HG03571 (cell line): Measurements from ENCODE around the gene ZFYVE27.
"Not testable (repeated sequence)": the region's sequence is repeated elsewhere in the genome, so short reads cannot be mapped to it uniquely, and the experiment has no call there.

ENCODE experiments used
- ATAC-seq: cut with Tn5 transposase; IDR thresholded peaks from one replicate; pipeline ENCODE4 v1.9.1; 2021; ENCODE audit not compliant: unreplicated experiment

Gene ZFYVE27, protein sequence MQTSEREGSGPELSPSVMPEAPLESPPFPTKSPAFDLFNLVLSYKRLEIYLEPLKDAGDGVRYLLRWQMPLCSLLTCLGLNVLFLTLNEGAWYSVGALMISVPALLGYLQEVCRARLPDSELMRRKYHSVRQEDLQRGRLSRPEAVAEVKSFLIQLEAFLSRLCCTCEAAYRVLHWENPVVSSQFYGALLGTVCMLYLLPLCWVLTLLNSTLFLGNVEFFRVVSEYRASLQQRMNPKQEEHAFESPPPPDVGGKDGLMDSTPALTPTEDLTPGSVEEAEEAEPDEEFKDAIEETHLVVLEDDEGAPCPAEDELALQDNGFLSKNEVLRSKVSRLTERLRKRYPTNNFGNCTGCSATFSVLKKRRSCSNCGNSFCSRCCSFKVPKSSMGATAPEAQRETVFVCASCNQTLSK

DNA sequence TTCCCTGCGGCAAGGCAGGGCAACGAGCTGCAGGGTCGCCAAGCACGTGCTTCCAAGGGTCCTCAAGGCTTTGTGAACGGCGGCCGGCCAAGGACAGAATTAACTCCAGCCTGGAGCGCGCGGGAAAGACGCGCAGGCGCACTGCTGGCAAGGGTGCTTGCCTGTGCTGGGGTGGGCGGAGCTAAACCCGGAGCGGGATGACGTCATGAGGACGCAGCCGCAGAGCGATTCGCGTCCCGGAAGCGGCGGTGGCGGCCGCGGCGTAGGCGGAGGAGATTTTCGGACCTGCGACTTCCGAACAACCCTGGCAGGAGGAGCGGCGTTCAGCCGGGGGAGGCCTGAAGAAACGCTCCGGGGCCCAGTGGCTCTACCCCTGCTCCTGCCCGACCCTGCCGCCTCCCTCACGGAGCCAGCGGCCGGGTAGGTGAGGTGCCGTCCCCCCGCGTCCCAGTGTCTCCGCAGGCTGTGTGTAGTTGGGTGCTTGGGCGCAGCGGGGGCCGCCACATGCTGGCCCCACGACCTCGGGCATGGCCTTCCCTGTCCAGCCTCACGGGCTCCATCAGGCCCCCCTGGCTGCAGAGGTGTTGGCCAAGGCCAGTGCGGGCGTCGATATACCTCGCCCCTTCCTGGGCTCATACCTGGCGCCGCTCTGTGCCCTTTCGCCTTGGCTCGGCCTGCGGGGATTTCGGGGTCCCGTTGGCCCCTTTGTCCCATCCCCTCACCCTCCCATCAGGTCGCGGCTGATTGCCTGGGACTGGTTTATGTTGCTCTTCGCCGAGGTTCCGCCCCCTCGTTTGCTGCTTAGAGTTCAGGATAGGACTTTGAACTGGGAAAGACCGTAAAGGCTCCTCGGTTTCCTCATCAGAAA is at the start of gene ZFYVE27:
ZFYVE27 (plus strand) TSS at position 227 of the 868 bp plus-strand sequence. CDS start 1,350 bp downstream, outside the sequence.
- ATAC-seq: peak; percentile 74

DNA sequence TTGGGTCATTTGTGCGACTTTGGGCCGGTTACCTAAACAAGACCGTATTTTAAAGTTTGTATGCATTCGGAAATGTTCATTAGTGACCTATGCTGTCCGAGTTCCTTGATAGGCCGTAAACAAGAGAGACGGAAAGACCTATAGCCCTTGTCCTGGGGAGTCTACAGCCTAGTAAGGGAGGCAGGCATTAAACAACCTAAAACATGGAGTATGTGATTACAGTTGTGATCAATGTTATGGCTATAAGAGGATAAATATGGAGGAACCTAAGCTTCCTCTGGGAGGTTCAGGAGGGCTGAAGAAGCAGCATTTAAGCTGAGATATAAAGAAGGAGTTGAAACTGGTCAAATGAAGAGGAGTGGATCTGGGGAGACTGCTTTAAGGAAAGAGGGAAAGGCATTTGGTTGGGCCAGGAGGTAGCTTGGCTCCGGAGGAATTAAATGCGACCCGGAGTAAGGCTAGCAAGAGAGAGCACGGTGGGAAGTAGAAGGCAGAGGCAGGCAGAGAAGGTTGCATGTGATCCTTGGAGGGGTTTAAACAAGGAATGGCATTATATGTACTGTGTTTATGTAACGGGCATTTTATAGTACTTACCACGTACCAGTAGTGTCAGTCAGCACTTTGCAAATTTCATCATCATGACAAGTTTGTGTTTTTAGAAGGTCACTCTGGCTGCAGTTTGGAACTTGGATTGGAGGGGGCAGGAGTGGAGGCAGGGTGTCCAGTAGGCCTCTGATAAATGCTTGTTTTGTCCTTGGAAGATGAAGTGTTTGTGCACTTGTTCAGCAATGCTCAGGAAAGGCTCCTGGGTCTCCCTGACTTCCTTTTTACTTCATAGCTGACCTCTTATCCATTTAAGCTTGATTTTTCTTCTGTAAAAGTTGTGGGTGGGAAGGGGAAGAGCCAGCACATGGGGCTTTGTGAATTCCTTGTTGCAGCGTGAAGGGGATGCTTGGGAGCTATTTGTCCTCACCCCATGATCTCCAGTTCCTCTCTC is 48.8 kb upstream of the ZFYVE27 start:
- no peak for ATAC-seq

DNA sequence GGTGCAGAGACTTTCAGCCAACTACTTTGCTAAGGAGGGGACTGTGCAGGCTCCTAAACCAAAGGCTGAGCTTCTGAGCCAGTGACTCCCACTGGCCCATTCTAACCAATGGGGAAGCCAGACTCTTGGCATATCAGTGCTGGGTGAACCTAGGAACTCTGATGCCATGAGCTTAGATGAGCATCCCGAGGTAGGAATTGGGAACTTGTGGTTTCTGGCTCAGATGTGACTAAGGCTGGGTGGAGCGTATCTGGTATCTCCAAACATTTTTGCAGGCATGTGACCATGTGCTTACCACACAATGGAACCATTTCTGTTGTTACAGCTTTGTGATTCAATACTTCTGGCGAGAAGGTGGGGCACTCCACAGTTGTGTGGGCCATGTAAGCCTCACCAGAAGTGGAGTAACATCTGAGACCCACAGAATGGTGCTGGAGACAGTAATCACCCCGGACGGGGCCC is 47.3 kb upstream of the ZFYVE27 start:
- ATAC-seq: no peak

DNA sequence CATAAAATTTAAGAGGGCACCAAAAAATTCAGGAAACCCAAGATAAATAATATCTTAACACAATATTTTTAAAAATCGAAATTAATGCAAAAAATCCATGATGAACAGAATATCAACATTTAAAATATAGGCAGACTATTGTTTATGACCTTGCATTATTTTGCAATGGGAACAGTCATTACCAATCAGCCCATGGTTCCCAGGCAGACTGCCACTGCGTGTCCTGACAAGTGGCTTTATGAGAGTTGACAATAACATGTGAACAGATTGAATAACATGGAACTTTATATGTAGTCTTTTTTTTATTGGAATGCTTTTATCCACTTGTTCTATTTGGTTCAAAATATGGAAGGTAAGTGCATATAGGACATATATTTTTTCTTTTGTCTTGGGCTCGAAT is 46.8 kb upstream of the ZFYVE27 start:
- ATAC-seq: no peak

DNA sequence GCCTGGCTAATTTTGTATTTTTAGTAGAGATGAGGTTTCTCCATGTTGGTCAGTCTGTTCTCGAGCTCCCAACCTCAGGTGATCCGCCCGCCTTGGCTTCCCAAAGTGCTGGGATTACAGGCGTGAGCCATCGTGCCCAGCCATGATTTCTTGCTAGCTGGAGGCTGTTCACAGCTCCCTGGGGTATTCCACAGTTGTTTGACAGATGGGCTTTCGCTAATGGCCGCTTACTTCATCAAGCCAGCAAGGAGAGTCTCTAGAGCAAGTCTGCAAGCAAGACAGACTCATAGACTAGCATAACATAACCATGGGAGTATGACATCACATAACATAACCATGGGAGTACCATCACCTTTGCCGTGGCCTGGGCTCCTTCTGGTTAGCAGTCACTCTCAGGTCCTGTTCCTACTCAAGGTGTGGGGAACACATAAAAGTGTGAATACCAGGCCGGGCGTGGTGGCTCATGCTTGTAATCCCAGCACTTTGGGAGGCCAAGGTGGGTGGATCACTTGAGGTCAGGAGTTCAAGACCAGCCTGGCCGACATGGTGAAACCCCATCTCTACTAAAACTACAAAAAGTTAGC is 38.8 kb upstream of the ZFYVE27 start:
- not testable (repeated sequence) for ATAC-seq

DNA sequence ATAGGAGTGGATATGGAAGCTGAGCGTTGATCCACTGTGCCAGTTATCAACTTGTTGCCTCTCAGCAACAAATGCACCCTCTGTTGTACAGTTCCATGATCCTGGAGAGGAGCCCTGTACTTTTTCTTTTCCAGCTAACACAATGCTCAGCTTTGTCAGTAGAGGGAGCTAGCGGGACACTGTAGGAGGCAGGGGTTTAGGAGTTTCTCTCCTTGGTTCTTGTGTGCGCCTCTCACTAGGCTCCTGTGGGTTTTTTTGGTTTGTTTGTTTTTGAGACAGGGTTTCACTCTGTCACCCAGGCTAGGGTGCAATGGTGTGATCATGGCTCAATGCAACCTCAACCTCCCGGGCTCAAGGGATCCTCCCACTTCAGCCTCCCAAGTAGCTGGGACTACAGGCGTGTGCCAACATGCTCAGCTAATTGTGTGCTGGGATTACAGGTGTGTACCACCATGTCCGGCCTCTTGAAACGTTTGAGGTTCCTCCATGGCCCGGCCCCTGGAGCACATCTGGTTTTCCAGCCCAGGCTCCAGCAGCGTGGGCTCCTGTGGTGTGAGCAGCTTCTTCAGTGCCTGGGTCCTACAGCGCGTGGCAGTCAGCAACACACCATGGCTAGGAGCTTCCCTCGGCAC is 35.4 kb upstream of the ZFYVE27 start:
- ATAC-seq: no peak

DNA sequence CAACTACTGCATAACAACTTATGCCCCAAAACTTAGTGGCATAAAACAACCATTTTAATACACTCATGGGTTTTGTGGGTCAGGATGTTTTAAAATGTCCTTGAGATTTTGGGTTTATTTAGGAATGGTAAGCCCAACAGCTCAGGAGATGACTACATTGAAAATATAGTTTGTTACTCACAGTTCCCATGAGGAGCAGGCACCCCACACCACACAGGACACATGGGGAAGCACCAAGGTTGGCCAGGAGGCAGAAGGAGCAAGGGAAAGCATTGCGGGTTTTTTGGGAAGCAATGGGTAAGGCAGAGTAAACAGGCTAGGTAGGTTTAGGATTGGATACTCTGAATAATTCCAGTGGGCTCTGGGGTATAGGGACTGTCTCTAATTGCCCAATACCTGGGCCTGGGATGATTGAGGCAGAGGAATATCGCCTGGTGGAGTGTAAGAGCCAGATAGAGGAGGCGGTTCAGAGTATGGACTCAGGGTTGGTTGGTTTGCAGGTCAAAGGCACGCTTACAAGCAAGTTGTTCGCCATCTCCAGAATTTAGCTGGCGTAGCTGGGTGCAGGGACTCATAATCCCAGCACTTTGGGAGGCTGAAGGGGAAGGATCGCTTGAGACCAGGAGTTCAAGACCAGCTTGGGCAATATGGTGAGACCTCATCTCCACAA is 33.4 kb upstream of the ZFYVE27 start:
- ATAC-seq: no peak

DNA sequence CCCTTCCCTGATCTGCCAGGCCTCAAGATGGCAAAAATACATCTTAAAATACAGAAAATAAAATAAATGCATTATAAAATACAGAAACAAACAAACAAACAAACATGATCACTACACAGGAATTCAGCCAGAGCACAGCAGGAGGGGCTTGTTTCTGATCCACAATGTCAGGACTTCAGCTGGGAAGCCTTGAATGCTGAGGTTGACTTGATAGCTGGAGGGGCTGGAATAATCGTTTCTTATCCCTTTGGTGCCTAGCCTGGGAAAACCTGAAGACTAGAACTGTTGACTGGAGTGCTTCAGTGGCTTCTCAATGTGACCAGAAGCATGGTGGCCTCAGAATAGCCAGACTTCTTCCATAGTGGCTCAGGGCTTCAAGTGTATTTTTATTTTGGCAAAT is 32.6 kb upstream of the ZFYVE27 start:
- ATAC-seq: no peak

DNA sequence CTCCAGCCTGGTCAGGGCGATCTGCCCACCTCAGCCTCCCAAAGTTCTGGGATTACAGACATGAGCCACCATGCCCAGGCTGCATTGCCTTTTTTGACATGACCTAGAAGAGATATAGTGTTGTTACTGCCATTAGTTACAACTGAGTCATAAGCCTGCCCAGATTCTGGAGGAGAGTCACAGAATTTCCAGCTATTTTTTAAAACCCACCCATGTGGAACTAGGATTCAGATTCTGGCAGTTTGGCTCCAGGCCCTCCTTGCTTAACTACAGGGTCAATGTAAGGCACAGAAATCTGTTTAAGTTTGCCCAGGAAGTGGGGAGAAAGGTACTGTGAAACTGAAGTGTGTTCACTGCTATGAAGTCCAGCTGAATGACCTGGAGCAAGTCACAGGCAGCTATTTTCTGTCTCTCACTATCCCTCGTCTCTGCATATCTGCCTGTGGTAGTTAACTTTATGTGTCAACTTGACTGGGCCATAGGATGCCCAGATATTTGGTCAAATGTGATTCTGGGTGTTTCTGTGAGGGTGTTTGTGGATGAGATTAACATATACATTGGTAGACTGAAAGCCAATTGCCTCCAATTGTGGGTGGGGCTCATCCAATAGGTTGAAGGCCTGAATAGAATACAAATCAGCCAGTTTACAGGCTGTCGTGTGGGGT is 31.8 kb upstream of the ZFYVE27 start:
- no peak for ATAC-seq

DNA sequence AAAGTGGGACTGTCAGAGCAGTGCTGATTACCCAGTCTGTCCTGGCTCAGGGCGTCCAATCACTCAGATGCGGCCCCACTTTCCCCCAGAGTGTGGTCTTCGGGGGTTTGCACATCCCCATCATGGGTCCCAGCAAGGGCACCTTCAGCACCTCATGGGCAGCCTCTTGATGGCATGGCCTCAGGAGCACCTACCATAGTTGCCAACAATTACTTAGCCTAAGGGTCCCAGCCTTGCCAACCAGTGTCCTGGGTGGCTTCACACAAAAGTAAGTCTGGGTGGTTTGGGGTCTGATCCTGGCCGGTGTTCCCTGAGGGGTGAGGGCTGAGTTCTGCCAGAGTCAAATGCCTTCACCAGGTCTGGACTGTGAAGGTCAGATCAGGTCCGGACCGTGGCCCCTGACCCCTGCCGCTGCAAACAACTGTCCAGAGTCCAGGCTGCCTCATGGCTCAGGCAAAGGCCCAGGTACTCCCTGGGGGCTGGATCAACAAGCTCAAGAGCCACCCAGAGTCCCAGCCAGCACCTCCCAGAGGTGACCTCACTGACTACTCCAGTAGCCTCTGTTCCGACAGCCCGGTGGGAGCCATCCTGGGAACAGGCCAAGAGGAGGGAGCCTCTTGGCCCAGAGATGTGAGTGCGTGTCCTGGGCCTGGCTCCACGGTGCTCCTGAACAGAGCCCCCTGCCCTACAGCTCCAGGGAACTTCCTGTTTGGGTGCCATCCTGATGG is 29.6 kb upstream of the ZFYVE27 start:
- ATAC-seq: no peak

DNA sequence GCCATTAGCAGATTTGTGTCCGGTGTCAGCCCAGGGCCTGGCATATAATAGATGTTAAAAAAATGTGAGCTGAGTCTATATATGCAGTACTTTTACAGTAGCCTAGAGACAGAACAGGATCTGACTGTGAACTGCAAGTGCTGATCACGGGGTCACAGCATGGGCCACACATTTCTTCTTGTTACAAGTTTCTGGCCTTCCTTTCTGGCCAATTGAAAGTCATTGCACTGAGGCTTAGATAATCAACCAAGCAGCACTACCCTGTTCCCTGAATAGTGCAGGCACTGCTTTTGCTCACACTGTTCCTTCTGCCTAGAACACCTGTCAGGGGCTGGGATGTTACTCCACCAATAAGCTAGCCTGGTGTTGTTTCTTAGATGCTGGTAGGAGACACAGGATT is 28.8 kb upstream of the ZFYVE27 start:
- no peak for ATAC-seq

DNA sequence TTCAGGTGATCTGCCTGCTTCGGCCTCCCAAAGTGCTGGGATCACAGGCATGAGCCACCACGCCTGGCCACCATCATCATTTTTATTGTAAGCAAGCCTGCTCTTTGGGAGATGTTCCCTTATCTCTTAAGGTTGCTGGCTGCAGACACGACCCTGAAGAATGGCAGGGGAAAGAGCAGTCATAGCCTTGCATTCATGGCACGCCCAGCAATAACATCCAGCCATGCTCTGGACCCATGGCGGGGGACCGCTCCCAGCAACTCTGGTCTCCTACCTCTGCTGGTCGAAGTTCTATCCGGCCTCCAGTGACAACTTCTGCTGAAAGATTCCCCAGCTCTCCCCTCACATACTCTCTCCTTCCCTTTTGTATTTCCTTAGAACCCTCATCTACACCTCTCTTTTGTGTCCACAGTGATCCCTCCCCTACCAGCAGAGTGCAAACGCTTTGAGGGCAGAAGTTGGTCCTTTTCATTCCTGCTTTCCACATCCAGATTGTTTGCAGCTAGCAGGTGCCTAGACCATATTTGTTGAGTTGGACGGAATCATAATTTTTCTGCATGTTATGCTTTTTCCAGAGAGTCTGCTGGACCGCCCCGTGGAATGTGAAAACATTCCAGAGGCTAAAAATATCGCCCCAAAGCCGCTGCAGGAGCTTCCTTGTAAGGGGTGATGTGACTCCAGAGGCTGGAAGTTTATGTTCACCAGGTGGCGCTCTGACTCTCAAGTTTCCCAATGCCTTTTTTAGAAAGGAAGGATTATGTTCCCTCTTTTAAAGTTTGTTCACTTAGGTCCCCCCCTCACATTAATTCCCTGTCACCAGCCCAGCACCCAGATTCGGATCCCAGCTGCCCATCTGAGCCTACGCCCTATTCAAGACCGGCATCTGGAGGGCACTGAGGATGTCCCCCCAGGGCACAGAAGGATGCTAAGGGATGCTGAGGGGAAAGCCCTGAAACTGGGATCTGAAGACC is 27.7 kb upstream of the ZFYVE27 start:
- no peak for ATAC-seq

DNA sequence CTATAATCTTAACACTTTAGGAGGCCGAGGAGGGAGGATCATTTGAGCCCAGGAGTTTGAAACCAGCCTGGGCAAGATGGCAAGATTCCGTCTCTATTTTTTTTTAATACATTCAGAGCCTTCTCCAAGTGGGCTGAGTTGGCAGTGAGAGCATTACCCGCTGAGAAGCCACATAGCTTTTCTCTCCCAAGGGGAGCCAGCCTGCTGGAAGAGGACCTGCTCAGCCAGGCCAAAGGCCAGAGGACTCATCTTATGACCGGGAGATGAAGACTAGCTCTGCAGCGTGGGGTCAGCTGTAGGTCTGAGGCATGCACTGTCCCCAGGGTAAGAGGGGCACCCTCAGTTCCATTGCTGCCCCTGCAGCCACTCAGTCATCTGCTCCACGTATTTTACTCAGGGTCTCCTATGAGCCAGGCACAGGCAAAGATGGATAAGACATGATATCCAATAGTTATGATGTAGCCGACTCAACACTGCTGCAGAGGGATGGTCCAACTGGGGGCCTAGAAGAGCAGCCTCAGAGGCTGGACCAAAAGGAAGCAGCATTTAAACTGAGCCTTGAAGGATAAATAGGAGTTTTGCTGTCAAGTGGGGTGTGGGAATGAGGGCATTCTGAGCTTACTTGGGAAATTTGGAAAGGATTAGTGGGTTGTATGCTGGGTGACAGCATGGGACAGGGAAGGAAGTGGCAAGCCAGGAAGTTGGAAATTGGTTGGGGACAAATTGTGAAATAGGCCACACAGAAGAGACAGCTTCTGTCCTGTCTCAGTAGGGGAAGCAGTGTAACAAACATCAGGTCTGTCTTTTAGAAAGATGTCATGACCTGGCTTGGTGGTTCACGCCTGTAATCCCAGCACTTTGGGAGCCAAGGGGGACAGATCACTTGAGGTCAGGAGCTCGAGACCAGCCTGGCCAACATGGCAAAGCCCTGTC is 25.0 kb upstream of the ZFYVE27 start:
- no peak for ATAC-seq

DNA sequence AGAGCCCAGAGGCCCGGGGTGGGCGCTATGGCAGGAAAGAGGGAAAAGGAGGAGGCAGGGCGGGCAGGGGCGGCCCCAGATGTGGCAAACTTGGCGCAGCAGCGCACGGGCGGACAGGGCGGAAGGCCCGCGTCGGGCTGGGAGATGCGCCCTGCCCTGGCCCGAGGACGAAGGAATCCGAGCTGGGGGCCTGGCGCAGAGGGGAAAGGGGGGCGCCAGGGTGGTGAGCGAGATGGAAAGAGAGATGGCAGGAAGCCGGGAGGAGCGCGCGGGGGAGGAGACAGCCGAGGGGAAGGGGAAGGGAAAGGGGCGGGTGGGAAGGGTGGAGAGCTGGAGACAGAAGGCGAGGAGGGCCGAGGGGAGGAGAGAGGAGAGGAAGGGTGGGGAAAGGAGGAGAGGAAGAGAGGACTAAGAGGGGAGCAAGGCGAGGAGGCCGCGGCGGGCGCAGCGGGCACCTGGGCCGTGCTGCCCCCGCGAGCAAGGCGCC is 23.5 kb upstream of the ZFYVE27 start, which contains the start of gene MARVELD1:
MARVELD1 (plus strand) TSS at position 392 of the 487 bp plus-strand sequence. CDS start 147 bp downstream, outside the sequence.
- ATAC-seq: no peak

DNA sequence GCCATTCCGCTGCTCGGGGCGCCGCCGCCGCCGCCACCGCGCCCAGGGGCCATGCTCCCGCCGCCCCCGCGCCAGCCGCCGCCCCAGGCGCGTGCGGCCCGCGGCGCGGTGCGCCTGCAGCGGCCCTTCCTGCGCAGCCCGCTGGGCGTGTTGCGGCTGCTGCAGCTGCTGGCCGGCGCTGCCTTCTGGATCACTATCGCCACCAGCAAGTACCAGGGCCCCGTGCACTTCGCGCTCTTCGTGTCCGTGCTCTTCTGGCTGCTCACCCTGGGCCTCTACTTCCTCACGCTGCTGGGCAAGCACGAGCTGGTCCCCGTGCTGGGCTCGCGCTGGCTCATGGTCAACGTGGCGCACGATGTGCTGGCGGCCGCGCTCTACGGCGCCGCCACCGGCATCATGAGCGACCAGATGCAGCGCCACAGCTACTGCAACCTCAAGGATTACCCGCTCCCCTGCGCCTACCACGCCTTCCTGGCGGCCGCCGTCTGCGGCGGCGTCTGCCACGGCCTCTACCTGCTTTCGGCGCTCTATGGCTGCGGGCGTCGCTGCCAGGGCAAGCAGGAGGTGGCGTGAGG is 23.0 kb upstream of the ZFYVE27 start:
- ATAC-seq: peak; percentile 72
